Keratinocyte (primary cell): ENCODE results near the gene RGCC. TPM values are rescaled to one million over a fixed set of nuclear protein-coding genes. Genes with fewer than 3 reads are reported as not detected.

Experiments
- DNase-seq: peaks from one replicate; pipeline ENCODE4 v3.0.0-alpha.2; 2011; ENCODE audit warnings: low read depth, missing footprints, low spot score
- FAIRE-seq: peaks from 2 replicates; lab custom pipeline; 2011; peaks lifted over from hg19 to GRCh38; lab: Jason Lieb, UNC
- H2AFZ ChIP-seq: 2 replicates; pipeline ENCODE4 v1.6.0; 2012; ENCODE audit warnings: low read length, control low read depth, inconsistent platforms; ENCODE audit not compliant: control insufficient read depth
- H3K27ac ChIP-seq: 2 replicates; pipeline ENCODE4 v1.5.1; 2011; ENCODE audit warnings: low read length; ENCODE audit not compliant: control insufficient read depth, insufficient read depth
- H3K27me3 ChIP-seq: 3 replicates; pipeline ENCODE4 v1.6.0; 2011; ENCODE audit warnings: low read length; ENCODE audit not compliant: control insufficient read depth, insufficient read depth; ENCODE audit errors: extremely low read depth
- H3K36me3 ChIP-seq, 2 experiments: 2 replicates in 1 of 2; 3 replicates in 1 of 2; pipeline ENCODE4 v1.5.1; 2011; ENCODE audit warnings: low read length in 2 of 2, mild to moderate bottlenecking in 1 of 2; ENCODE audit not compliant: control insufficient read depth in 2 of 2, insufficient read depth in 2 of 2; ENCODE audit errors: extremely low read depth in 1 of 2
- H3K4me1 ChIP-seq: 3 replicates; pipeline ENCODE4 v1.5.1; 2011; ENCODE audit warnings: low read length; ENCODE audit not compliant: control insufficient read depth, insufficient read depth; ENCODE audit errors: extremely low read depth
- H3K4me2 ChIP-seq: 3 replicates; pipeline ENCODE4 v1.6.0; 2011; ENCODE audit warnings: low read depth, low read length; ENCODE audit not compliant: control insufficient read depth, insufficient read depth; ENCODE audit errors: extremely low read depth
- H3K4me3 ChIP-seq, 3 experiments: fragments of 200-600 bp in 1 of 3; sonication (generic) in 1 of 3; 2 replicates in 2 of 3; 3 replicates in 1 of 3; pipeline ENCODE4 v1.5.1; 2011 to 2016; ENCODE audit warnings: low read length in 3 of 3, mild to moderate bottlenecking in 3 of 3, control low read depth in 2 of 3, inconsistent platforms in 1 of 3, low read depth in 1 of 3, mixed read lengths in 1 of 3, mixed run types in 1 of 3, moderate library complexity in 1 of 3; ENCODE audit not compliant: control insufficient read depth in 2 of 3, insufficient read depth in 2 of 3; ENCODE audit errors: extremely low read depth in 1 of 3
- H3K79me2 ChIP-seq: 2 replicates; pipeline ENCODE4 v1.6.0; 2012; ENCODE audit warnings: low read length; ENCODE audit not compliant: control insufficient read depth, insufficient read depth
- H3K9ac ChIP-seq: 3 replicates; pipeline ENCODE4 v1.6.0; 2011; ENCODE audit warnings: low read length; ENCODE audit not compliant: control insufficient read depth, insufficient read depth; ENCODE audit errors: extremely low read depth
- H3K9me1 ChIP-seq: 3 replicates; pipeline ENCODE4 v1.6.0; 2011; ENCODE audit warnings: low read length; ENCODE audit not compliant: control insufficient read depth, insufficient read depth; ENCODE audit errors: extremely low read depth
- H3K9me3 ChIP-seq: 2 replicates; pipeline ENCODE4 v1.5.1; 2012; ENCODE audit warnings: low read depth, low read length; ENCODE audit not compliant: control insufficient read depth
- H4K20me1 ChIP-seq: 3 replicates; pipeline ENCODE4 v1.6.0; 2011; ENCODE audit warnings: low read length; ENCODE audit not compliant: control insufficient read depth, insufficient read depth; ENCODE audit errors: extremely low read depth
- CTCF ChIP-seq, 3 experiments: IDR thresholded peaks in 1 of 3; conservative IDR thresholded peaks in 1 of 3; optimal IDR thresholded peaks in 1 of 3; 2 replicates in 2 of 3; 3 replicates in 1 of 3; pipeline versions ENCODE3 to v1.5.1; 2011; ENCODE audit warnings: low read length in 3 of 3, mild to moderate bottlenecking in 3 of 3, moderate library complexity in 2 of 3, control low read depth in 1 of 3, inconsistent platforms in 1 of 3; ENCODE audit not compliant: insufficient read depth in 2 of 3; ENCODE audit errors: extremely low read depth in 1 of 3
- EZH2 ChIP-seq: IDR thresholded peaks from one replicate; pipeline ENCODE4 v1.6.1; 2012; ENCODE audit warnings: inconsistent platforms, mild to moderate bottlenecking, low read length, moderate library complexity
- dilution Hi-C: fragments of 300-500 bp; cut with MboI; formaldehyde crosslinking; loops from one replicate; pipeline ENCODE4 v1.7.0; 2020; ENCODE audit warnings: low sequenced_read_pairs; ENCODE audit not compliant: extremely low pct_ligation_motif_present
- polyA plus RNA-seq, 5 experiments: library from polyadenylated mRNA; depleted of rRNA in 3 of 5; stranded (reverse) in 3 of 5; stranded (forward) in 1 of 5; unstranded in 1 of 5; fragments of >200 nt; gene quantifications; 1 replicate in 1 of 5; 2 replicates in 3 of 5; 3 replicates in 1 of 5; pipeline versions ENCODE4 v1.2.1 to v1.2.3, GENCODE V29; 2011 to 2012; ENCODE audit warnings: missing spikeins in 2 of 5, low read depth in 1 of 5, low replicate concordance in 1 of 5

RGCC gene
- polyA plus RNA-seq, 1 donor (not counting 4 experiments of a cell fraction or from before 2014, with no cell fraction given): 1.5 TPM

GRCh38 chr13:41500511-41500910 is 43.2 kb downstream of the RGCC start:
- peaks cover 2% of the 10 kb centered on the region for H3K27me3 ChIP-seq
- H3K27ac ChIP-seq: no peak overlapping the region
- no peak overlapping the region for H3K9ac ChIP-seq
- H3K4me2 ChIP-seq: no peak overlapping the region
- FAIRE-seq (peak; percentile 96), DNase-seq (peak; percentile 40)
- H2AFZ ChIP-seq: no peak overlapping the region
- H4K20me1 ChIP-seq: no peaks in the 10 kb centered on the region
- no peaks in the 10 kb centered on the region for H3K9me3 ChIP-seq
- no peaks in the 10 kb centered on the region for H3K36me3 ChIP-seq
- H3K9me1 ChIP-seq: no peaks in the 10 kb centered on the region
- no peak overlapping the region for H3K4me3 ChIP-seq
- TF ChIP-seq EZH2: no peak
- no peak for TF ChIP-seq CTCF (optimal IDR thresholded peaks at IDR 0.05 in 1 of 3, IDR thresholded peaks at IDR 0.05 in 1 of 3, conservative IDR thresholded peaks at IDR 0.05 in 1 of 3; ENCODE audit: extremely low read depth in 1 of 3, insufficient read depth in 2 of 3, low read length in 3 of 3)
- no peaks in the 10 kb centered on the region for H3K79me2 ChIP-seq
- dilution Hi-C loops: no loop called here
- H3K4me1 ChIP-seq: peaks cover 17% of the 10 kb centered on the region

- Histone ChIP-seq H4K20me1 (no peaks in the 10 kb centered on the region), H3K36me3 (no peaks in the 10 kb centered on the region), H3K79me2 (no peaks in the 10 kb centered on the region), H2AFZ (no peak overlapping the region), H3K27ac (no peak overlapping the region), H3K9ac (no peak overlapping the region), H3K4me3 (no peak overlapping the region), H3K4me2 (no peak overlapping the region), H3K9me1 (no peaks in the 10 kb centered on the region), H3K27me3 (peaks cover 2% of the 10 kb centered on the region), H3K4me1 (peaks cover 17% of the 10 kb centered on the region), H3K9me3 (no peaks in the 10 kb centered on the region)
- dilution Hi-C loops: no loop called here
- DNase-seq: no peak
- FAIRE-seq: no peak
- TF ChIP-seq CTCF (optimal IDR thresholded peaks at IDR 0.05 in 1 of 3, IDR thresholded peaks at IDR 0.05 in 1 of 3, conservative IDR thresholded peaks at IDR 0.05 in 1 of 3; ENCODE audit: extremely low read depth in 1 of 3, insufficient read depth in 2 of 3, low read length in 3 of 3): no peak
- TF ChIP-seq EZH2: no peak
Measured at GRCh38 chr13:41501281-41501680, 43.9 kb downstream of the RGCC start.
